ENCODE results near the gene ITPK1.

DNA sequence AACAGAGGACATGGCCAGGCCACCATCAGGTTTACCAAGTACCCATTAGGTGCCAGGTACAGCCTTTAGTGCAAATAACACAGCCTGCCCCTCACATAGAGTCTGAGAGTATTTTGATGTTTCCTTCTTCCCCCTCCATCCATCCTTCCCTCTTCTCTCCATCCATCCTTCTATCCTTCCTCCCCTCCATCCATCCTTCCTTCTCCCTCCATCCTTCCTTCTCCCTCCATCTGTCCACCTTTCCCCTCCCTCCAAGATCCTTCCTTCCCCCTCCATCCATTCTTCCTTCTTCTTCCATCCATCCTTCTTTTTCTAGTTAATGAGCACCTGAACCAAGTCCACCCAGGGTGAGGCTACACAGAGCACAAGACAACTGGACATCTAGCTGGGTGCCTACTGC lies 39.8 kb downstream of the ITPK1 start:
- TF ChIP-seq, protein P1, sequence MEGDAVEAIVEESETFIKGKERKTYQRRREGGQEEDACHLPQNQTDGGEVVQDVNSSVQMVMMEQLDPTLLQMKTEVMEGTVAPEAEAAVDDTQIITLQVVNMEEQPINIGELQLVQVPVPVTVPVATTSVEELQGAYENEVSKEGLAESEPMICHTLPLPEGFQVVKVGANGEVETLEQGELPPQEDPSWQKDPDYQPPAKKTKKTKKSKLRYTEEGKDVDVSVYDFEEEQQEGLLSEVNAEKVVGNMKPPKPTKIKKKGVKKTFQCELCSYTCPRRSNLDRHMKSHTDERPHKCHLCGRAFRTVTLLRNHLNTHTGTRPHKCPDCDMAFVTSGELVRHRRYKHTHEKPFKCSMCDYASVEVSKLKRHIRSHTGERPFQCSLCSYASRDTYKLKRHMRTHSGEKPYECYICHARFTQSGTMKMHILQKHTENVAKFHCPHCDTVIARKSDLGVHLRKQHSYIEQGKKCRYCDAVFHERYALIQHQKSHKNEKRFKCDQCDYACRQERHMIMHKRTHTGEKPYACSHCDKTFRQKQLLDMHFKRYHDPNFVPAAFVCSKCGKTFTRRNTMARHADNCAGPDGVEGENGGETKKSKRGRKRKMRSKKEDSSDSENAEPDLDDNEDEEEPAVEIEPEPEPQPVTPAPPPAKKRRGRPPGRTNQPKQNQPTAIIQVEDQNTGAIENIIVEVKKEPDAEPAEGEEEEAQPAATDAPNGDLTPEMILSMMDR (IDR thresholded peaks at IDR 0.05) = no peak
- TF ChIP-seq YY1 (IDR thresholded peaks at IDR 0.05; ENCODE audit: low read depth) (no peak), MAX (IDR thresholded peaks at IDR 0.05; ENCODE audit: low read depth) (no peak)

All from SK-N-SH (cell line).